ENCODE measurements around the gene DUT.

DNA sequence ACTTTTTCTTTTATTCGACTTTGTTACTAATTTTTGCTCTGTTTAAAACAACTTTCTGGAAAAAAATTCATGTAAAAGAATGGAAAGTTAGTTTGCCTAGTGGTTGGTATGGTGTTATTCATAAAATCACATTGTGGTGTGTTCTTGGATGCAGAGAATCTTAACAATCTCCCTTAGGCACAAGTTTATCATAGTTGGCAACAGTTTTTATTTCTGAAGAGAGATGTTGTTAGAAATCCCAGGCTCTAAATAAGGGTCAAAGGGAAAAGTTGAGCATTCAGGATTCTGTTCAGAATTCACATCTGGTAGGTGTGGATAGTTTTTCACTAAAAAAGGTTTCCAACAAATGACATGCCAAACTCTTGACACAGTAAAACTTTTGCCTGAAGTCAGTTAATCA, 6.4 kb downstream of the DUT start:
- TF ChIP-seq EZH2 (IDR thresholded peaks at IDR 0.05; ENCODE audit: borderline replicate concordance, low read depth, low read length, poor library complexity, severe bottlenecking), result no peak
- TF ChIP-seq, protein P1, sequence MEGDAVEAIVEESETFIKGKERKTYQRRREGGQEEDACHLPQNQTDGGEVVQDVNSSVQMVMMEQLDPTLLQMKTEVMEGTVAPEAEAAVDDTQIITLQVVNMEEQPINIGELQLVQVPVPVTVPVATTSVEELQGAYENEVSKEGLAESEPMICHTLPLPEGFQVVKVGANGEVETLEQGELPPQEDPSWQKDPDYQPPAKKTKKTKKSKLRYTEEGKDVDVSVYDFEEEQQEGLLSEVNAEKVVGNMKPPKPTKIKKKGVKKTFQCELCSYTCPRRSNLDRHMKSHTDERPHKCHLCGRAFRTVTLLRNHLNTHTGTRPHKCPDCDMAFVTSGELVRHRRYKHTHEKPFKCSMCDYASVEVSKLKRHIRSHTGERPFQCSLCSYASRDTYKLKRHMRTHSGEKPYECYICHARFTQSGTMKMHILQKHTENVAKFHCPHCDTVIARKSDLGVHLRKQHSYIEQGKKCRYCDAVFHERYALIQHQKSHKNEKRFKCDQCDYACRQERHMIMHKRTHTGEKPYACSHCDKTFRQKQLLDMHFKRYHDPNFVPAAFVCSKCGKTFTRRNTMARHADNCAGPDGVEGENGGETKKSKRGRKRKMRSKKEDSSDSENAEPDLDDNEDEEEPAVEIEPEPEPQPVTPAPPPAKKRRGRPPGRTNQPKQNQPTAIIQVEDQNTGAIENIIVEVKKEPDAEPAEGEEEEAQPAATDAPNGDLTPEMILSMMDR (conservative IDR thresholded peaks at IDR 0.05; ENCODE audit: low read depth, low read length), result no peak

Data from A673 (cell line).